ENCODE results near the gene R3HDM4. TPM values are rescaled to one million over a fixed set of nuclear protein-coding genes. Genes with fewer than 3 reads are reported as not detected.
"Not testable (repeated sequence)": the region's sequence is repeated elsewhere in the genome, so short reads cannot be mapped to it uniquely, and the experiment has no call there.

The R3HDM4 gene
- total RNA-seq, 1 donor from 2014 or later, result 57.9 TPM

DNA sequence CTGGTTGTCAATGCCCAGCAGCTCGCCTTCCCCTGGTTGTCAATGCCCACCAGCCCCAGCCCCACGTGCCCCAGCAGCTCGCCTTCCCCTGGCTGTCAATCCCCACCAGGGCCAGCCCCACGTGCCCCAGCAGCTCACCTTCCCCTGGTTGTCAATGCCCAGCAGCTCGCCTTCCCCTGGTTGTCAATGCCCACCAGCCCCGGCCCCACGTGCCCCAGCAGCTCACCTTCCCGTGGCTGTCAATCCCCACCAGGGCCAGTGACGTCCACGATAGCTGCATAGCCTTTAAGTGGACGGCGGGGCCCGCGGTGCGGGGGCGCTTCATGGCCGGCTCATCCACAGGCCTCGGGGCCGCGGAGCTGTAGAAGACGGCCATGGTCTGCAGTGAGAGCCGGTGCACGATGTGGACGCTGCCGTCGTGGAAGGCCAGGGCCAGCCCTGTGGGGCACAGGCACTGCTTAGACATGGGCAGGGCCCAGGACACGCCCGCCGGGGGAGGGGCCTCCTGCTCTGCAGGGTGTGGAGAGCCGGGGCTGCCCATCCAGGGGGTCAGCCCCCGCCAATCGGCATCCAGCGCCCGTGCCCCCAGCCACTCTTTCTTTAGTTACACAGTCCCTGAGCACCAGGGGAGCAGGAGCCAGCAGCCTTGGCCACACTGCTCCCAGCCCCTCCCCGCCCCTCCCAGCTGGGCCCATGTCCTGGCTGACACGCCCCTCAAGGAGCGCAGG lies 33.1 kb downstream of the R3HDM4 start:
- Histone ChIP-seq H3K4me3 (ENCODE audit: insufficient read depth, low read depth, low read length) (no peak overlapping the region), H3K36me3 (ENCODE audit: insufficient read depth, low read length) (peaks cover 7% of the 10 kb centered on the region), H2AFZ (ENCODE audit: low read depth, low read length) (no peak overlapping the region), H3K9ac (ENCODE audit: low read length) (no peak overlapping the region), H3K4me2 (ENCODE audit: low read length) (no peak overlapping the region), H4K20me1 (ENCODE audit: insufficient read depth, low read length) (peaks cover 11% of the 10 kb centered on the region), H3K79me2 (ENCODE audit: insufficient read depth, low read length) (no peaks in the 10 kb centered on the region), H3K4me1 (ENCODE audit: insufficient read depth, low read length) (no peaks in the 10 kb centered on the region), H3K27ac (ENCODE audit: low read depth, low read length) (no peak overlapping the region), H3K9me3 (ENCODE audit: insufficient read depth, low read depth, low read length) (no peaks in the 10 kb centered on the region), H3K27me3 (ENCODE audit: insufficient read depth, low read length) (no peaks in the 10 kb centered on the region)
- DNase-seq (ENCODE audit: low read depth) (no peak), FAIRE-seq (no peak)
- Mint-ChIP-seq H3K36me3 (ENCODE audit: low read depth, unreplicated experiment) (peaks cover 16% of the 10 kb centered on the region), H3K4me3 (ENCODE audit: unreplicated experiment) (no peak overlapping the region), H3K27me3 (ENCODE audit: low read depth, unreplicated experiment) (no peaks in the 10 kb centered on the region), H3K9me3 (ENCODE audit: unreplicated experiment) (no peaks in the 10 kb centered on the region), H3K27ac (ENCODE audit: unreplicated experiment) (no peak overlapping the region), H3K4me1 (ENCODE audit: low read depth, unreplicated experiment) (no peaks in the 10 kb centered on the region)
- no peak for TF ChIP-seq EZH2 (IDR thresholded peaks at IDR 0.05; ENCODE audit: insufficient read depth, low read length)
- TF ChIP-seq CTCF (IDR thresholded peaks at IDR 0.05; ENCODE audit: insufficient read depth, low read depth, low read length), result no peak

GRCh38 chr19:878751-879561 lies 34.1 kb downstream of the R3HDM4 start:
- not testable (repeated sequence) for H3K9ac ChIP-seq (ENCODE audit: low read length); H3K4me1 ChIP-seq (ENCODE audit: insufficient read depth, low read length); DNase-seq (ENCODE audit: low read depth); H3K4me3 Mint-ChIP-seq (ENCODE audit: unreplicated experiment); H3K27me3 ChIP-seq (ENCODE audit: insufficient read depth, low read length); H3K9me3 Mint-ChIP-seq (ENCODE audit: unreplicated experiment); H3K27me3 Mint-ChIP-seq (ENCODE audit: low read depth, unreplicated experiment); H3K9me3 ChIP-seq (ENCODE audit: insufficient read depth, low read depth, low read length); FAIRE-seq; H3K79me2 ChIP-seq (ENCODE audit: insufficient read depth, low read length); H3K4me3 ChIP-seq (ENCODE audit: insufficient read depth, low read depth, low read length); H3K4me1 Mint-ChIP-seq (ENCODE audit: low read depth, unreplicated experiment); H3K27ac Mint-ChIP-seq (ENCODE audit: unreplicated experiment); H3K27ac ChIP-seq (ENCODE audit: low read depth, low read length); H3K4me2 ChIP-seq (ENCODE audit: low read length); H2AFZ ChIP-seq (ENCODE audit: low read depth, low read length)
- Histone ChIP-seq H3K36me3 (ENCODE audit: insufficient read depth, low read length) (peaks cover 11% of the 10 kb centered on the region), H4K20me1 (ENCODE audit: insufficient read depth, low read length) (peaks cover 11% of the 10 kb centered on the region)
- peaks cover 16% of the 10 kb centered on the region for H3K36me3 Mint-ChIP-seq (ENCODE audit: low read depth, unreplicated experiment)

- H3K9me3 Mint-ChIP-seq (ENCODE audit: unreplicated experiment); H3K27me3 Mint-ChIP-seq (ENCODE audit: low read depth, unreplicated experiment); DNase-seq (ENCODE audit: low read depth); H3K9ac ChIP-seq (ENCODE audit: low read length); H3K4me2 ChIP-seq (ENCODE audit: low read length); H2AFZ ChIP-seq (ENCODE audit: low read depth, low read length); H3K4me1 ChIP-seq (ENCODE audit: insufficient read depth, low read length); H3K27ac Mint-ChIP-seq (ENCODE audit: unreplicated experiment); H3K9me3 ChIP-seq (ENCODE audit: insufficient read depth, low read depth, low read length); H3K27ac ChIP-seq (ENCODE audit: low read depth, low read length); H3K4me3 Mint-ChIP-seq (ENCODE audit: unreplicated experiment); H3K4me1 Mint-ChIP-seq (ENCODE audit: low read depth, unreplicated experiment); H3K4me3 ChIP-seq (ENCODE audit: insufficient read depth, low read depth, low read length); FAIRE-seq; H3K79me2 ChIP-seq (ENCODE audit: insufficient read depth, low read length); H3K27me3 ChIP-seq (ENCODE audit: insufficient read depth, low read length): not testable (repeated sequence)
- peaks cover 16% of the 10 kb centered on the region for H3K36me3 Mint-ChIP-seq (ENCODE audit: low read depth, unreplicated experiment)
- Histone ChIP-seq H3K36me3 (ENCODE audit: insufficient read depth, low read length) (peaks cover 11% of the 10 kb centered on the region), H4K20me1 (ENCODE audit: insufficient read depth, low read length) (peaks cover 11% of the 10 kb centered on the region)
Measured at GRCh38 chr19:877992-878660, 34.9 kb downstream of the R3HDM4 start.
